Mesendoderm (in vitro differentiated cells): ENCODE measurements around the gene GUK1.

ENCODE experiments used
- DNase-seq: peaks from one replicate; pipeline ENCODE4 v3.0.0; 2013
- H2AK5ac ChIP-seq: 2 replicates; pipeline ENCODE4 v1.6.1; 2013; ENCODE audit warnings: low read length, inconsistent platforms
- H2BK120ac ChIP-seq: 2 replicates; pipeline ENCODE4 v1.6.1; 2013; ENCODE audit warnings: low read depth, mild to moderate bottlenecking, low read length, moderate library complexity, mixed read lengths
- H2BK15ac ChIP-seq: replicated peaks from 2 replicates; pipeline ENCODE4 v1.6.1; 2013; ENCODE audit warnings: low read depth, mild to moderate bottlenecking, moderate library complexity
- H2BK5ac ChIP-seq: 2 replicates; pipeline ENCODE4 v1.6.1; 2013; ENCODE audit warnings: low read length, inconsistent platforms
- H3K18ac ChIP-seq: 2 replicates; pipeline ENCODE4 v1.6.1; 2013; ENCODE audit warnings: mild to moderate bottlenecking, low read length, mixed read lengths
- H3K23ac ChIP-seq: one replicate; pipeline ENCODE4 v1.6.1; 2013; ENCODE audit warnings: low read length
- H3K27ac ChIP-seq: 2 replicates; pipeline ENCODE4 v1.5.1; 2013; ENCODE audit warnings: low read depth, mild to moderate bottlenecking, inconsistent platforms, low read length, moderate library complexity
- H3K27me3 ChIP-seq: 2 replicates; pipeline ENCODE4 v1.6.1; 2013; ENCODE audit warnings: low read length, control low read depth, mild to moderate bottlenecking, inconsistent platforms; ENCODE audit not compliant: insufficient read depth, poor library complexity
- H3K36me3 ChIP-seq: 2 replicates; pipeline ENCODE4 v1.6.1; 2013; ENCODE audit warnings: low read length, inconsistent platforms; ENCODE audit not compliant: control insufficient read depth, insufficient read depth
- H3K4ac ChIP-seq: one replicate; pipeline ENCODE4 v1.6.1; 2013; ENCODE audit warnings: low read depth, mild to moderate bottlenecking, low read length, moderate library complexity
- H3K4me1 ChIP-seq: 2 replicates; pipeline ENCODE4 v1.6.1; 2013; ENCODE audit warnings: low read depth, low read length, inconsistent platforms; ENCODE audit not compliant: control insufficient read depth
- H3K4me2 ChIP-seq: 2 replicates; pipeline ENCODE4 v1.6.1; 2013; ENCODE audit warnings: low read length
- H3K4me3 ChIP-seq: 2 replicates; pipeline ENCODE4 v1.5.1; 2013; ENCODE audit warnings: mild to moderate bottlenecking, low read length
- H3K56ac ChIP-seq: one replicate; pipeline ENCODE4 v1.6.1; 2013; ENCODE audit warnings: low read length
- H3K79me1 ChIP-seq: 2 replicates; pipeline ENCODE4 v1.6.1; 2013; ENCODE audit warnings: low read length, inconsistent platforms
- H3K79me2 ChIP-seq: 2 replicates; pipeline ENCODE4 v1.6.1; 2013; ENCODE audit warnings: mild to moderate bottlenecking, low read length; ENCODE audit not compliant: control insufficient read depth, insufficient read depth
- H3K9ac ChIP-seq: 2 replicates; pipeline ENCODE4 v1.6.1; 2013; ENCODE audit warnings: low read length, inconsistent platforms
- H4K5ac ChIP-seq: one replicate; pipeline ENCODE4 v1.6.1; 2013; ENCODE audit warnings: low read length
- H4K8ac ChIP-seq: one replicate; pipeline ENCODE4 v1.6.1; 2013; ENCODE audit warnings: low read depth, mild to moderate bottlenecking, control low read depth, low read length, moderate library complexity
- WGBS: extraction: QIAGEN DNeasy Blood & Tissue Kit; methylation state at CpG from one replicate; pipeline ENCODE4 v1.1.7; 2013; ENCODE audit warnings: low lambda C conversion rate, missing lambda C conversion rate; ENCODE audit not compliant: insufficient coverage; ENCODE audit errors: extremely low coverage; 5-methylcytosine and 5-hydroxymethylcytosine counted together

GUK1 gene

DNA sequence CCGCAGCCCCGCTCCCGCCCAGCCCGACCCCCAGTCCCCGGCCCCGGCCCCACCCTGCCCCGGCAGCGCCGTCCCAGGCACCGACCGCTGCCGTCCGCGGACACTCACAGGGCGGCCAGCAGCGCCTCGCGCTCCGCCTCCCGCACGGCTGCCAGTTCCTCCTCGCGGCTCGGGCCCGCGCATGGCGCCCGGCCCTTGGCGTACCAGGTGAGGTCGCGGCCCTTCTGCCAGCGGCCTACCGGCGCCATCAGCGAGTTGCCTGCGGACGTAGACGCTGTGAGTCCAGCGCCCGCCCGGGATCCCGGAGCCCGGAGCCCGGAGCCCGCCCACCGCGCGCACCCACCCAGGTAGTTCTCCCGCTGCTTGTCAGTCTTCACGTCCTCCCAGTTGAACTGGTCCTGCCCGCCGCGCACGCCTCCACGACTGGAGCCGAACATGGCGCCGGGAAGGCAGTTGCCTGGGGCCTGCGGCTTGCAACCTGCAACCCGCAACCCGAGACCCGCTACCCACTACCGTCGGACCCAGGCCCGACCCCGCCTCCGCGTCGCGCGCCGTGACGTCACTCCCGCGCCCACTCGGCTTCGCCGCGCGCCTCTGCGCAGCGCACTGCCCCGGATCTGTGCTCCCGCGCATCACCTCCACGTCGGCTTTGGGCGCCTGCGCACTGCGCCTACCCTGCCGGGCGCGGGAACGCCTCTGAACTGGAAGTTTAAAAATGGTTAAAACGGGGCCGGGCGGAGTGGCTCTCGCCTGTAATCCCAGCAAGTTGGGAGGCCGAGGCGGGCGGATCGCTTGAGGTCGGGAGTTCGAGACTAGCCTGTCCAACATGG, 37.1 kb upstream of the GUK1 start, which contains the start of gene C1orf35:
Gene C1orf35 (minus strand): TSS at position 535 of the 830 bp plus-strand sequence. CDS start 98 bp downstream, at position 437.
- peaks cover 1% of the 10 kb centered on the region for H3K4me1 ChIP-seq
- H2AK5ac ChIP-seq, result peak within 1 kb of the TSS; percentile 38
- H3K56ac ChIP-seq, result peak within 1 kb of the TSS; percentile 83
- no peak within 1 kb of the TSS for H3K4ac ChIP-seq
- H3K18ac ChIP-seq, result peak within 1 kb of the TSS; percentile 24
- no peak within 1 kb of the TSS for H2BK5ac ChIP-seq
- H3K79me2 ChIP-seq, result no peaks in the 10 kb centered on the region
- DNase-seq, result peak; percentile 97
- no peak within 1 kb of the TSS for H4K5ac ChIP-seq
- peak within 1 kb of the TSS; percentile 67 for H3K4me3 ChIP-seq
- no peak within 1 kb of the TSS for H2BK120ac ChIP-seq
- H3K27me3 ChIP-seq, result no peaks in the 10 kb centered on the region
- no peak within 1 kb of the TSS for H2BK15ac ChIP-seq
- no CpG with 5 or more reads among the region's 104 CpGs for WGBS
- H3K27ac ChIP-seq, result no peak within 1 kb of the TSS
- H4K8ac ChIP-seq, result no peak within 1 kb of the TSS
- peak within 1 kb of the TSS; percentile 67 for H3K4me2 ChIP-seq
- peaks cover 2% of the 10 kb centered on the region for H3K36me3 ChIP-seq
- H3K9ac ChIP-seq, result peak within 1 kb of the TSS; percentile 88
- no peak within 1 kb of the TSS for H3K23ac ChIP-seq
- peaks cover 3% of the 10 kb centered on the region for H3K79me1 ChIP-seq

DNA sequence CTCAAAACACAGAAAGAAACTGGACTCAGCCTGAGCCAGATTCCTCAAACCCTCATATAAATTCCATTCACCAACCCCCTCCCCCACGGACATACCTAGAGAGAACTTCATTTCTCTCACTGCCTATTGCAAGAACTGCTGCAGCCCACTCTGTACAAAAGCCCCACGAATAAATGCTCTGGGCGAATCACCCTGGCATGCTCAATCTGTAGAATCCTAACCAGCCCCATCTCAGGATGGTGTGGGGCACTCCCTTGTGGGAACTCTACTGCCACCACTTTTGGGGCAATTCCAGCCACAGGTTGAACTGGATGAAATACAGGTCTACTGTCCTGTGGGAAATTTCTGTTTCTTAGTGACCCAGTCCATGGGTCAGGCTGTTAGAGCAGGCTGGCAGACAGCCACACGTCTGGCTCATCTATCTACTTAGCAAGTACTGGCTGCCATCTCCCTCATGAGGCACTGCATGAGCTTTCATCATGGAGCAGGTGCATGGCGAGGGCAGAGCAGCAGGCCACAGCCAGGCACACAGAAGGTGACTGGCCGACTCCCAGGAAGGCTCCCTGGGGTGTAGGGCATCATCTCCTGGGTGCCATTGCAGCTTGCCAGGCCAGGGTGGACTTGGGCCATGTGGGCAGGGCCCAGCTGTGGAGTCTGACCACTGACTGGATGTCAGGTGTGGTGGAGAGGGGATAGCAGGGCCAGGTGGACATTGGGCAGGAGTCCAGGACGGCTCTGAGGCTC, 35.4 kb upstream of the GUK1 start:
- Histone ChIP-seq H3K4ac (no peak overlapping the region), H2BK15ac (no peak overlapping the region), H3K4me1 (peaks cover 4% of the 10 kb centered on the region), H4K8ac (no peak overlapping the region), H2AK5ac (no peak overlapping the region), H4K5ac (no peak overlapping the region), H3K79me2 (peaks cover 10% of the 10 kb centered on the region), H3K36me3 (no peaks in the 10 kb centered on the region), H3K79me1 (peaks cover 11% of the 10 kb centered on the region), H2BK5ac (no peak overlapping the region), H3K9ac (no peak overlapping the region), H3K4me2 (no peak overlapping the region), H3K23ac (no peak overlapping the region), H2BK120ac (no peak overlapping the region), H3K56ac (no peak overlapping the region), H3K4me3 (no peak overlapping the region), H3K27ac (no peak overlapping the region), H3K18ac (no peak overlapping the region), H3K27me3 (no peaks in the 10 kb centered on the region)
- no peak for DNase-seq
- WGBS, result no CpG with 5 or more reads among the region's 7 CpGs

DNA sequence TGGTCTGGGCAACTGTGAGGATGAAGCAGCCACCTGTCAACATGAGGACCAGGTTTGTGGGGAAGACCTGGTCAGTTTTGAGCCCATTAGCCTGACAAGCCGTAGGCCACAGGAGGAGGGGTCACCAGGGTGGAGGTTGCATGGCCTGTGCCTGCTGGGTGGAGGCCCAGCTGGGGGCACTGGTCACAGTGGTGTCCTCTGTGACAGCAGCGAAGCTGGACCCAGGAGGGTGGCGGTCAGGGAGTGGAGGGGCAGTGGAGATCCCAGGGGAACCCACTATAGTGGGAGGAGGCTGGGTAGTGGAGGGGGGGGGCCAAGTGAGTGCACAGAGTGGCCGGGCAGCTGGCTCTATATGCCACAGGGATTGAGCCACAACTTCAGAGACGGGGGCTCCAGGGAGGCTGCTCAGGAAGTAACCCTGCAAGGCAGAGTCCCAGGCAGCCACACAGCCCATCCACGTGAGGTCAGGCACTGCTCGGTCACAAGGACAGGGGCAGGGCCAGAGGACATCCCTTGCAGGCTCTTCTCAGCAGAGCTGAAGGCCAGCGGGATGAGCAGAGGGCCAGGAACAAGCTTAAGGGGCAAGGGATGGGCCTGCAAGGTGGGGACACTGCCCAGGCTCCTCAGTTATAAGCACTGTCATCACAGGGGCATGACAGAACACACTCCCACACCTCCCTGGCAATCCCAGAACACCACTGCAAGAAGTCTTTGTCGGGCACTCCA, 34.6 kb upstream of the GUK1 start:
- no peak overlapping the region for H2AK5ac ChIP-seq
- H3K27ac ChIP-seq, result no peak overlapping the region
- no peak overlapping the region for H3K4me2 ChIP-seq
- H3K4ac ChIP-seq, result no peak overlapping the region
- H2BK120ac ChIP-seq, result no peak overlapping the region
- H3K56ac ChIP-seq, result no peak overlapping the region
- no CpG with 5 or more reads among the region's 9 CpGs for WGBS
- H3K23ac ChIP-seq, result no peak overlapping the region
- H3K18ac ChIP-seq, result no peak overlapping the region
- H2BK5ac ChIP-seq, result no peak overlapping the region
- H2BK15ac ChIP-seq, result no peak overlapping the region
- no peak overlapping the region for H4K8ac ChIP-seq
- H3K79me2 ChIP-seq, result peaks cover 10% of the 10 kb centered on the region
- H3K4me1 ChIP-seq, result peaks cover 4% of the 10 kb centered on the region
- no peaks in the 10 kb centered on the region for H3K36me3 ChIP-seq
- no peak overlapping the region for H3K4me3 ChIP-seq
- H4K5ac ChIP-seq, result no peak overlapping the region
- DNase-seq, result no peak
- H3K79me1 ChIP-seq, result peaks cover 11% of the 10 kb centered on the region
- H3K27me3 ChIP-seq, result no peaks in the 10 kb centered on the region
- H3K9ac ChIP-seq, result no peak overlapping the region

DNA sequence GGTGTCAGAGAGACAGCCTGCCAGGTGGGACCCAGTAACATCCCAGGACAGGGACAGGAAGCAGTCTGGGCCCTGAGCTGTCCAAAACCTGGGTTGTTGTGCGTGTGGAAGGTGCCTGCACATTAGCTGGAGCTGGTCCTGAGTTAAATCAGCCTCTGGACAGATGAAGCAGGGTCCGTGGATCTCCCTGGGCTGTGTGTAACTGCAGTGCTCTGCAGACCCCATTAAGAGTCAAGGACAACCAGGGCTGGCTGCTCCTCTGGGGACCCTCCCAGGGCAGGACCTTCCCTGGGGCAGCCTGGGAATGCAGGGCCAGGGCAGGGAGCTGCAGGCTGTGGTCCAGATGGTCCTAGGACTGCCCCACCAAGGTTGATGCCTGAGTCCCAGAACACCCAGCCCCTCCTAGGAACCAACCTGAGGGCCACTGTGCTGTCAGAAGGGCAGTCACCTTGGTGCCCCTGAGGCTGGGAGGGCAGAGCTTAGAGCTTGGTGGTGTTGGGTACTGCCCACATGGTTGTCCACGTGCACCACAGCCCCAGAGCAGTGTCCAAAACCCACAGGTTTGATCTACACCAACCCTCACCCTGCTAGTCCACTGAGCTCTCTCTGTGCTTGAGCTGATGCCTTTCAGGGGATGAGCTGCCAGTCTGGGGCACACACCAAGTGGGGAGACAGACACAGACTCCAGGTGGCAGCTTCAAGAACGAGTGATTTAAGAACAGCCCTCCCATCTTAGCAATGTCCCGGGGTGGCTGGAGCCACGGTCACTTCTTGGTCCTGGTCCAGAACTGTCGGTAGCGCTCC, 33.9 kb upstream of the GUK1 start:
- Histone ChIP-seq H2BK5ac (no peak overlapping the region), H4K5ac (no peak overlapping the region), H3K9ac (no peak overlapping the region), H3K27me3 (no peaks in the 10 kb centered on the region), H3K36me3 (no peaks in the 10 kb centered on the region), H3K18ac (no peak overlapping the region), H2BK120ac (no peak overlapping the region), H3K56ac (no peak overlapping the region), H3K79me1 (peaks cover 11% of the 10 kb centered on the region), H3K4ac (no peak overlapping the region), H3K4me3 (no peak overlapping the region), H3K4me1 (peaks cover 4% of the 10 kb centered on the region), H4K8ac (no peak overlapping the region), H3K27ac (no peak overlapping the region), H2AK5ac (no peak overlapping the region), H3K23ac (no peak overlapping the region), H3K4me2 (no peak overlapping the region), H2BK15ac (no peak overlapping the region), H3K79me2 (peaks cover 10% of the 10 kb centered on the region)
- DNase-seq, result no peak
- no CpG with 5 or more reads among the region's 8 CpGs for WGBS

DNA sequence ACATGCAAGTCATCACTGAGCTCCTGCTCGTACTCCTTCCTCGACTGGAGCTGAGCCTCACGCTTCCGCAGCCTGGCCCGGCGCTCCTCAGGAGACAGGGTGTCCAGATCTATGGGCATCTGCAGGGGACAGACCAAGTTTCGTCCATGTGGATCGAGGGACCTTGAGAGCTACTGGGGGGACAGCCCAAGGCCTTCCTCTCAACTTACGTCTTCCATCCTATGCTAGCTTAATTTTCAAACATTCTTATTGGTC, 33.4 kb upstream of the GUK1 start:
- no peak overlapping the region for H2BK15ac ChIP-seq
- no peak overlapping the region for H3K23ac ChIP-seq
- no peak overlapping the region for H4K8ac ChIP-seq
- peaks cover 4% of the 10 kb centered on the region for H3K4me1 ChIP-seq
- H4K5ac ChIP-seq, result no peak overlapping the region
- no peak for DNase-seq
- no CpG with 5 or more reads among the region's 9 CpGs for WGBS
- peaks cover 10% of the 10 kb centered on the region for H3K79me2 ChIP-seq
- no peak overlapping the region for H3K4me2 ChIP-seq
- no peak overlapping the region for H3K4ac ChIP-seq
- no peak overlapping the region for H3K9ac ChIP-seq
- no peak overlapping the region for H2AK5ac ChIP-seq
- H3K79me1 ChIP-seq, result peaks cover 11% of the 10 kb centered on the region
- H3K27ac ChIP-seq, result no peak overlapping the region
- no peak overlapping the region for H2BK120ac ChIP-seq
- no peaks in the 10 kb centered on the region for H3K36me3 ChIP-seq
- no peak overlapping the region for H3K56ac ChIP-seq
- H3K18ac ChIP-seq, result no peak overlapping the region
- H2BK5ac ChIP-seq, result no peak overlapping the region
- no peaks in the 10 kb centered on the region for H3K27me3 ChIP-seq
- no peak overlapping the region for H3K4me3 ChIP-seq
